Mesothelial cell of epicardium (in vitro differentiated cells): ENCODE measurements around the gene HSPA12A. TPM values are rescaled to one million over a fixed set of nuclear protein-coding genes. Genes with fewer than 3 reads are reported as not detected.
A peak's percentile ranks its signal among the peaks of the same experiment; 100 is the strongest.

Experiments
- DNase-seq, 2 experiments: peaks; one replicate each; pipeline ENCODE4 v3.0.0; 2021; ENCODE audit warnings: low spot score in 2 of 2; ENCODE audit not compliant: unreplicated experiment in 2 of 2
- H3K27ac Mint-ChIP-seq: 2 replicates; pipeline ENCODE4 v1.8.0; 2021; ENCODE audit warnings: mixed read lengths
- H3K27me3 Mint-ChIP-seq: 2 replicates; pipeline ENCODE4 v1.8.0; 2021; ENCODE audit warnings: low read depth, mixed read lengths
- H3K36me3 Mint-ChIP-seq: 2 replicates; pipeline ENCODE4 v1.8.0; 2021; ENCODE audit warnings: mixed read lengths
- H3K4me1 Mint-ChIP-seq: 2 replicates; pipeline ENCODE4 v1.8.0; 2021; ENCODE audit warnings: mixed read lengths
- H3K4me3 Mint-ChIP-seq: 2 replicates; pipeline ENCODE4 v1.8.0; 2021; ENCODE audit warnings: mild to moderate bottlenecking, moderate library complexity, mixed read lengths
- H3K9me3 Mint-ChIP-seq: 2 replicates; pipeline ENCODE4 v1.8.0; 2021; ENCODE audit warnings: mixed read lengths
- total RNA-seq: library from RNA; stranded (reverse); gene quantifications from 3 replicates; pipeline ENCODE4 v1.2.1, GENCODE V29; 2021
- TF ChIP-seq, protein P1 (sequence below): fragments of 200-600 bp; sonication (generic); IDR thresholded peaks from one replicate; pipeline ENCODE4 v1.5.0; 2021; ENCODE audit warnings: antibody characterized with exemption; ENCODE audit not compliant: unreplicated experiment

HSPA12A gene
- total RNA-seq, 1 donor from 2014 or later, result 11.8 TPM

GRCh38 chr10:116722736-116723427 lies 19.5 kb downstream of the HSPA12A start:
- H3K9me3 Mint-ChIP-seq, result no peaks in the 10 kb centered on the region
- no peak overlapping the region for H3K27ac Mint-ChIP-seq
- no peak for DNase-seq
- H3K4me1 Mint-ChIP-seq, result peaks cover 27% of the 10 kb centered on the region
- no peak overlapping the region for H3K4me3 Mint-ChIP-seq
- TF ChIP-seq, protein P1, sequence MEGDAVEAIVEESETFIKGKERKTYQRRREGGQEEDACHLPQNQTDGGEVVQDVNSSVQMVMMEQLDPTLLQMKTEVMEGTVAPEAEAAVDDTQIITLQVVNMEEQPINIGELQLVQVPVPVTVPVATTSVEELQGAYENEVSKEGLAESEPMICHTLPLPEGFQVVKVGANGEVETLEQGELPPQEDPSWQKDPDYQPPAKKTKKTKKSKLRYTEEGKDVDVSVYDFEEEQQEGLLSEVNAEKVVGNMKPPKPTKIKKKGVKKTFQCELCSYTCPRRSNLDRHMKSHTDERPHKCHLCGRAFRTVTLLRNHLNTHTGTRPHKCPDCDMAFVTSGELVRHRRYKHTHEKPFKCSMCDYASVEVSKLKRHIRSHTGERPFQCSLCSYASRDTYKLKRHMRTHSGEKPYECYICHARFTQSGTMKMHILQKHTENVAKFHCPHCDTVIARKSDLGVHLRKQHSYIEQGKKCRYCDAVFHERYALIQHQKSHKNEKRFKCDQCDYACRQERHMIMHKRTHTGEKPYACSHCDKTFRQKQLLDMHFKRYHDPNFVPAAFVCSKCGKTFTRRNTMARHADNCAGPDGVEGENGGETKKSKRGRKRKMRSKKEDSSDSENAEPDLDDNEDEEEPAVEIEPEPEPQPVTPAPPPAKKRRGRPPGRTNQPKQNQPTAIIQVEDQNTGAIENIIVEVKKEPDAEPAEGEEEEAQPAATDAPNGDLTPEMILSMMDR, result no peak
- H3K27me3 Mint-ChIP-seq, result no peaks in the 10 kb centered on the region
- no peaks in the 10 kb centered on the region for H3K36me3 Mint-ChIP-seq

GRCh38 chr10:116721547-116722392 lies 20.6 kb downstream of the HSPA12A start:
- no peak for DNase-seq
- Mint-ChIP-seq H3K4me1 (peaks cover 36% of the 10 kb centered on the region), H3K36me3 (no peaks in the 10 kb centered on the region), H3K9me3 (no peaks in the 10 kb centered on the region), H3K27me3 (no peaks in the 10 kb centered on the region), H3K4me3 (no peak overlapping the region), H3K27ac (peak overlapping the region; percentile 63)
- TF ChIP-seq, protein P1, result no peak

GRCh38 chr10:116720668-116721546 lies 21.5 kb downstream of the HSPA12A start:
- TF ChIP-seq, protein P1, result no peak
- Mint-ChIP-seq H3K27me3 (no peaks in the 10 kb centered on the region), H3K36me3 (no peaks in the 10 kb centered on the region), H3K27ac (peak overlapping the region; percentile 83), H3K4me1 (peaks cover 44% of the 10 kb centered on the region), H3K4me3 (no peak overlapping the region), H3K9me3 (no peaks in the 10 kb centered on the region)
- DNase-seq, result no peak

- TF ChIP-seq, protein P1, result no peak
- H3K9me3 Mint-ChIP-seq, result no peaks in the 10 kb centered on the region
- H3K27me3 Mint-ChIP-seq, result no peaks in the 10 kb centered on the region
- no peak for DNase-seq
- no peak overlapping the region for H3K27ac Mint-ChIP-seq
- H3K4me3 Mint-ChIP-seq, result no peak overlapping the region
- no peaks in the 10 kb centered on the region for H3K36me3 Mint-ChIP-seq
- peaks cover 49% of the 10 kb centered on the region for H3K4me1 Mint-ChIP-seq
Measured at GRCh38 chr10:116720241-116720643, 22.1 kb downstream of the HSPA12A start.

- DNase-seq, result no peak
- Mint-ChIP-seq H3K36me3 (no peaks in the 10 kb centered on the region), H3K27me3 (peaks cover 1% of the 10 kb centered on the region), H3K4me1 (peaks cover 53% of the 10 kb centered on the region), H3K9me3 (no peaks in the 10 kb centered on the region), H3K27ac (no peak overlapping the region), H3K4me3 (no peak overlapping the region)
- TF ChIP-seq, protein P1, result no peak
Measured at GRCh38 chr10:116719804-116720203, 22.6 kb downstream of the HSPA12A start.
